Ishikawa (cell line): ENCODE data around the gene REPS1.

Experiments used
- CEBPB ChIP-seq: IDR thresholded peaks from 2 replicates; pipeline ENCODE4 v1.6.1; 2012
- CREB1 ChIP-seq: IDR thresholded peaks from 2 replicates; pipeline ENCODE4 v1.6.1; 2012; ENCODE audit warnings: low read depth
- EGR1 ChIP-seq: IDR thresholded peaks from 2 replicates; pipeline ENCODE4 v1.6.1; 2012
- EP300 ChIP-seq: IDR thresholded peaks from 2 replicates; pipeline ENCODE4 v1.6.1; 2012; ENCODE audit warnings: borderline replicate concordance
- FOXM1 ChIP-seq: IDR thresholded peaks from 2 replicates; pipeline ENCODE4 v1.6.1; 2012; ENCODE audit warnings: low read depth, borderline replicate concordance
- MAX ChIP-seq: IDR thresholded peaks from 2 replicates; pipeline ENCODE4 v1.6.1; 2012
- NFIC ChIP-seq: IDR thresholded peaks from 2 replicates; pipeline ENCODE4 v1.6.1; 2012
- RAD21 ChIP-seq: IDR thresholded peaks from 2 replicates; pipeline ENCODE4 v1.6.1; 2012; ENCODE audit warnings: low read depth
- REST ChIP-seq: IDR thresholded peaks from 2 replicates; pipeline ENCODE4 v1.6.1; 2012; ENCODE audit warnings: low read depth, mild to moderate bottlenecking
- TAF1 ChIP-seq: IDR thresholded peaks from 2 replicates; pipeline ENCODE4 v1.6.1; 2012; ENCODE audit warnings: low read depth, mild to moderate bottlenecking
- TCF12 ChIP-seq: IDR thresholded peaks from 2 replicates; pipeline ENCODE4 v1.6.1; 2012; ENCODE audit warnings: low read depth
- TEAD4 ChIP-seq: IDR thresholded peaks from 2 replicates; pipeline ENCODE4 v1.6.1; 2012
- YY1 ChIP-seq: IDR thresholded peaks from 2 replicates; pipeline ENCODE4 v1.6.1; 2012; ENCODE audit warnings: low read depth
- ZBTB7A ChIP-seq: IDR thresholded peaks from 2 replicates; pipeline ENCODE4 v1.6.1; 2012; ENCODE audit warnings: low read depth
- TF ChIP-seq, protein P1 (sequence below): IDR thresholded peaks from 2 replicates; pipeline ENCODE4 v1.6.1; 2012

Gene REPS1

GRCh38 chr6:138926579-138926978 lies 61.5 kb downstream of the REPS1 start:
- TF ChIP-seq NFIC (no peak), REST (no peak), MAX (no peak), TCF12 (no peak), RAD21 (no peak), CREB1 (no peak), FOXM1 (no peak), ZBTB7A (no peak)

DNA sequence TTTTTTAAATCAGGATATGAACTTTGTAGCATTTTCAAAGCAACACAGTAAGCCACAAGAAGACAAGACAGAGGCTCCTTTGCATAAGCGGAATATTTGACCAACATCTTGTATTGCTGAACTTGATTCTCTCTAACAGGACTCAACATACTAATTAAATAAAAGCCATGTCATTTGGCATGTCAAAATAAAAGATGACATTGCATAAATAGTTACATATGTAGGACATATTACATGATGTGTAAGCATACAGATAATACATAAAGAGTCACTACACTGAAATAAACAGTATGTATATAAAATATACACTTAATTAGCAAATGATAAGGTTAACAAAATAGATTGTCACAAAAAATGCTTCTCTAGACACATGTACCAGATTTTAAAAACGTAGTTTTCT lies 62.2 kb downstream of the REPS1 start:
- TF ChIP-seq TCF12 (no peak), EGR1 (no peak), REST (no peak), TAF1 (no peak), ZBTB7A (no peak), MAX (no peak), NFIC (no peak), RAD21 (no peak), YY1 (no peak), FOXM1 (no peak), CEBPB (no peak)

DNA sequence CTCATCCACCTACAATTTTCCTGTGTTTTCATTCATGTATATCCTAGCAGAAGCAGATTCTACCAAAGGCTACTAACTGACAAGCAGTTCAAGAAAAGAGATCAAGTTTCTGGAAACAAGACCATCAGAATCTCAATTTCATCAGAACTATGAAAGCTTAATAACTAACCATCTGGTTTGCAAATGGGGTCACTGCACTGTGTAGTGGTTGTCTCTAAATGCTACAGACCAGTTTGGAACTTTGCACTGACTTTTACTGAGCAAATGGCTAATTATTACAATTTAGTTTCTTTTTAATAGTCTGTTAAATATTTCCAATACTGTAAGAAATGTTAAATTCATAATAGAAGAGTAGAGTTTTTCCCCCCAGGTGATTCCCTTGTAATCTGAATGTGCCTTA lies 64.5 kb downstream of the REPS1 start:
- TF ChIP-seq TEAD4 (no peak), TCF12 (no peak), RAD21 (no peak), CEBPB (no peak), YY1 (no peak), TAF1 (no peak), EGR1 (no peak), EP300 (no peak), CREB1 (no peak), REST (no peak), MAX (no peak), NFIC (no peak), ZBTB7A (no peak), FOXM1 (no peak)
- TF ChIP-seq, protein P1, sequence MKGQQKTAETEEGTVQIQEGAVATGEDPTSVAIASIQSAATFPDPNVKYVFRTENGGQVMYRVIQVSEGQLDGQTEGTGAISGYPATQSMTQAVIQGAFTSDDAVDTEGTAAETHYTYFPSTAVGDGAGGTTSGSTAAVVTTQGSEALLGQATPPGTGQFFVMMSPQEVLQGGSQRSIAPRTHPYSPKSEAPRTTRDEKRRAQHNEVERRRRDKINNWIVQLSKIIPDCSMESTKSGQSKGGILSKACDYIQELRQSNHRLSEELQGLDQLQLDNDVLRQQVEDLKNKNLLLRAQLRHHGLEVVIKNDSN = no peak

DNA sequence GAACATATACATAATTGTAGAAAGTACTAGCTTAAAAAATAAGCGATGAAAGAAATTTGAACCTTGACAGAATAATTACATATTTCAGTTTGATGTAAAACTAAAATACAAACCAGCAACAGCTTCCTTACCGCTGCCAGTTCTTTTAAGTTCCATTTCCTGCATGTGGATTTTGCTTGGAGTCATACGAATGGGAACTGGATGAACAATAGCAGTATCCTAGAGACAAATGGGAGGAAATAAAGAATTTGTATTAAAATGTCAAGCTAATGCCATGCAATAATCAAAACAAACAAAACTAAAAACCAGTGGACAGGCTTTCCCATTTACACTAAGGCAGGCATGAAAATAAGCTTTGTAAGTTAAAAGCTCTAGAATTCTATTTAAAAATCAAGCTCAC lies 67.1 kb downstream of the REPS1 start:
- no peak for TF ChIP-seq CEBPB
- no peak for TF ChIP-seq EP300
- TF ChIP-seq, protein P1 = no peak
- TF ChIP-seq YY1 = no peak

GRCh38 chr6:138914701-138915100 lies 73.4 kb downstream of the REPS1 start:
- TF ChIP-seq CEBPB (no peak), YY1 (no peak), MAX (no peak), CREB1 (no peak), TEAD4 (no peak), TCF12 (no peak), RAD21 (no peak), ZBTB7A (no peak)
- TF ChIP-seq, protein P1 = no peak
